Fibroblast of villous mesenchyme (primary cell): ENCODE data around the gene KCNH6. TPM values are rescaled to one million over a fixed set of nuclear protein-coding genes. Genes with fewer than 3 reads are reported as not detected.

Source experiments
- DNase-seq: peaks from one replicate; pipeline ENCODE4 v3.0.0-alpha.2; 2010; ENCODE audit warnings: low read depth
- H3K4me3 ChIP-seq: 2 replicates; pipeline ENCODE4 v1.5.1; 2011; ENCODE audit warnings: low read depth, mild to moderate bottlenecking, low read length
- CTCF ChIP-seq: IDR thresholded peaks from 2 replicates; pipeline ENCODE4 v1.5.1; 2012; ENCODE audit warnings: low read depth, mild to moderate bottlenecking, low read length; ENCODE audit not compliant: insufficient read depth
- total RNA-seq: library from RNA; depleted of rRNA; stranded (reverse); fragments of >200 nt; gene quantifications from 2 replicates; pipeline ENCODE4 v1.2.3, GENCODE V29; 2012

Gene KCNH6
- total RNA-seq, 1 donor = under 0.01 TPM

GRCh38 chr17:63492940-63493339 lies 30.2 kb upstream of the KCNH6 start:
- DNase-seq = no peak
- no peak for TF ChIP-seq CTCF
- no peak overlapping the region for H3K4me3 ChIP-seq

GRCh38 chr17:63493411-63493810 lies 29.7 kb upstream of the KCNH6 start:
- no peak overlapping the region for H3K4me3 ChIP-seq
- DNase-seq = no peak
- TF ChIP-seq CTCF = no peak

GRCh38 chr17:63494300-63494928 lies 28.7 kb upstream of the KCNH6 start:
- TF ChIP-seq CTCF = no peak
- no peak for DNase-seq
- H3K4me3 ChIP-seq = no peak overlapping the region

DNA sequence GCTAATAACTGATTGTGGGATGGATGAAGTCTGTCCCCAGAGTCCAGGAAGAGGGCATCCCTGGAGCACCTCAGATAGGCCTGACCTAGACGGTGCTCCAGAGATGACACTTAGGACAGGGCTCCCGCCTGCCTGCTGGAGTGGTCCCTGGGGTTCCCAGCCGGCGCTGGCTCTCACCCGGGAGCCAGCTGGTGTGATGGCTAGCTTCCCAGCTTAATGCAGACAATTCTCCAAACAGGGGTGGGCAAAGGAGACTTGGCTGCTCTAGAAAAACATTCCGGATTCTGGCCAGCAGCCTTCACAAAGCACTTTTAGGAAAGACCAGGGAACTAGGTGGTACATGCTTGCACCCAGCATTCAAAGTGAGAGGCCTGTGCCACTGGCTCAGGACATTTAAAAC lies 27.7 kb upstream of the KCNH6 start:
- H3K4me3 ChIP-seq = no peak overlapping the region
- no peak for DNase-seq
- TF ChIP-seq CTCF = no peak

GRCh38 chr17:63496177-63496576 lies 27.0 kb upstream of the KCNH6 start:
- DNase-seq = no peak
- TF ChIP-seq CTCF = no peak
- H3K4me3 ChIP-seq = no peak overlapping the region

- no peak for DNase-seq
- TF ChIP-seq CTCF = no peak
Measured at GRCh38 chr17:63496663-63497400, 26.3 kb upstream of the KCNH6 start.

More at GRCh38 chr17:63496663-63497400, 26.3 kb upstream of the KCNH6 start:
- no peak overlapping the region for H3K4me3 ChIP-seq
